ENCODE results near the gene CDH26.
A peak's percentile ranks its signal among the peaks of the same experiment; 100 is the strongest.

Gene CDH26

DNA sequence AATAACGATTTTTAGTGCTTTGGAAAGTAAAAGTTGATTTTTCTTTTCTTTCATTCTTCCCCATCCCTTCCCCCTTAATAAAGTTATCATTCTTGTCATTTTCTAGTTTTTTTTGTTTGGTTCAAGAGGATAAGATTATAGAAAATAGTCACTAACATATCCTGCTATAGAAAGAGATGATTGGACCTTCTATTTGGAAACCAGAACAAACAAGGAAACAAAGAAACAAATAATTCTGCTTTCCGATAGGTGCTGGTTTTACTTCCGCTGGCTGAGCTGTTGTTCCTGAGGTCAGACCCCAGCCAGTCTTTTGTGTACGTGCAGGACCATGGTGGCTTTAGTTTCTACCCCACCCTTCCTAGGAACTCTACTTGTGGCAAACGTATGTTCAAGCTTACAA, at the start of gene CDH26:
Gene CDH26, plus strand, starts transcription at position 301 of the 400 bp plus-strand sequence. CDS start 304 bp downstream, outside the sequence.
- no peaks in the 10 kb centered on the region for H3K4me1 ChIP-seq
- no peaks in the 10 kb centered on the region for H3K9me3 ChIP-seq
- no peak within 1 kb of the TSS for H3K4me3 ChIP-seq
- in situ Hi-C loops (cut with MboI; ENCODE audit: low sequenced_read_pairs): loop anchor here (25.0 kb wide), 1 partner anchor 1929 kb away; no protein-coding TSS in a partner anchor
- no peaks in the 10 kb centered on the region for H3K36me3 ChIP-seq (replicated peaks)
- H3K27me3 ChIP-seq (ENCODE audit: low read depth): no peaks in the 10 kb centered on the region
- no peak for DNase-seq (ENCODE audit: low spot score in 2 of 2)

DNA sequence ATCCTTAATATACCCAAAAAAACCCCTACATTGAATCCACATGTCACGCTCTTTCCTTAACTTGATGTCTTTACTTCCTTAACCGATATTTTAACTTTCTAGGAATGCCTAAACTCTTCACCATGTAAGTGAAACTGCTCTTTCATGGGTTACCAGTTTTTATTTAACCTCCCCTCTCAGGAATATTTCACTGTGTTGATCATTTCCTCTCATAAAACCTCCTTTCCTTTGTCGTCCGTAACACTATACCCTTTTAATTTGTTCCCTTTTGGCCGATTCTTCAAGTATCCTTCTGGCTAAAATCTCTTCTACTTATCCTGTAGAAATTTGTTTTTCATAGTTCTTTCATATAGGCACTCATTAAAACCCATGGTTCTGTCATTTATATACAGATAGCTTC, 49.4 kb upstream of the CDH26 start:
- in situ Hi-C loops (cut with MboI; ENCODE audit: low sequenced_read_pairs): no loop called here
- Histone ChIP-seq H3K36me3 (replicated peaks) (no peaks in the 10 kb centered on the region), H3K9me3 (no peaks in the 10 kb centered on the region), H3K4me3 (no peak overlapping the region), H3K4me1 (no peaks in the 10 kb centered on the region), H3K27me3 (ENCODE audit: low read depth) (no peaks in the 10 kb centered on the region)
- no peak for DNase-seq (ENCODE audit: low spot score in 2 of 2)

DNA sequence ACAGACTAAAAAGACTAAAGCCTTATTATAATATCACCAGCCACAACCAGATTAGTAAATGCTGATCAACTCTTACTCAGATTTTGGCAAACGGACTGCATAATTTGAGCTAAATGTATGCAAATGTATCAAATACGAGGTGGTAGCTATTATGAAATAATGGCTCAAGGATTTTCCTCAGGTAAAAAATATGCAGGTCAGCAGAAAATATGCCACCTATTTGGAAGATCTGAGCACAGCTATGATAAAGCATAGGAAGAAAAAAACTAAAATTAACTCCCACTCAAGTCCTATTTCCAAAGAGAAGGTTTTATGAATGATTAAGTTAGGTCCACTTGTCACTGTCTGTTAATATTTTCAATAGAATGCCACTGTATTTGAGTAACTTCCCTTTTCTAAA, 47.2 kb upstream of the CDH26 start:
- Histone ChIP-seq H3K36me3 (replicated peaks) (no peaks in the 10 kb centered on the region), H3K4me1 (no peaks in the 10 kb centered on the region), H3K4me3 (no peak overlapping the region), H3K27me3 (ENCODE audit: low read depth) (no peaks in the 10 kb centered on the region), H3K9me3 (no peaks in the 10 kb centered on the region)
- in situ Hi-C loops (cut with MboI; ENCODE audit: low sequenced_read_pairs): no loop called here
- no peak for DNase-seq (ENCODE audit: low spot score in 2 of 2)

DNA sequence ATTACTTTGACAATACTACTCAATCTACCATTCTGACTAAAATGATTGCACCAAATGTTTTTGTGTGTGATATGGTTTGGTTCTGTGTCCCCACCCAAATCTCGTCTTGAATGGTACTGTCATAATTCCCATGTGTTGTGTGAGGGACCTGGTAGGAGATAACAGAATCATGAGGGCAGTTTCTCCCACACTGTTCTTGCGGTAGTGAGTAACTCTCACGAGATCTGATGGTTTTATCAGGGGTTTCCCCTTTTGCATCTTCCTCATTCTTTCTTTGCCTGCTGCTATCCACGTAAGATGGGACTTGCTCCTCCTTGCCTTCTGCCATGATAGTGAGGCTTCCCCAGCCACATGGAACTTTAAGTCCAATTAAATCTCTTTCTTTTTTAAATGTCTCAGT, 45.6 kb upstream of the CDH26 start:
- H3K36me3 ChIP-seq (replicated peaks): no peaks in the 10 kb centered on the region
- H3K27me3 ChIP-seq (ENCODE audit: low read depth): no peaks in the 10 kb centered on the region
- in situ Hi-C loops (cut with MboI; ENCODE audit: low sequenced_read_pairs): no loop called here
- no peak for DNase-seq (ENCODE audit: low spot score in 2 of 2)
- H3K4me1 ChIP-seq: no peaks in the 10 kb centered on the region
- no peaks in the 10 kb centered on the region for H3K9me3 ChIP-seq
- no peak overlapping the region for H3K4me3 ChIP-seq

DNA sequence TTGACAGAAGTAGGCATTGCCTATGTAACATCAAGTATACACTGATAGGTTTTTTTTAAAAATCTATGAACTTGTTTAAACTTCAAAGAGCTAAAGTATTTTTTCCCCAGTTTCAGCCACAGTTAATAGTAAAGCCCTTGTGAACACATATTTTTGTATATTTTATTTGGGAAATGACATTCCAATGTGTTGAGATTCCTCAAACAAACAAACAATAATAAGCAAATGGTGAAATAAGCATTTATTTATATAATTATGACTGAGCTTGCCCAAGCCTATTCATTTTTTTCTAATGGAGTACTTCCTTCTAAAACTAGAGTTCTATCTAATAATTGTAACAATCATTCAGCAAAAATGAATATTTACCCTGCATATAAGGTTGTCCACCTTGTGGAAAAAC, 37.3 kb upstream of the CDH26 start:
- no peak overlapping the region for H3K4me3 ChIP-seq
- no peaks in the 10 kb centered on the region for H3K9me3 ChIP-seq
- no peaks in the 10 kb centered on the region for H3K36me3 ChIP-seq (replicated peaks)
- in situ Hi-C loops (cut with MboI; ENCODE audit: low sequenced_read_pairs): no loop called here
- no peak for DNase-seq (ENCODE audit: low spot score in 2 of 2)
- H3K4me1 ChIP-seq: peaks cover 12% of the 10 kb centered on the region
- no peaks in the 10 kb centered on the region for H3K27me3 ChIP-seq (ENCODE audit: low read depth)

DNA sequence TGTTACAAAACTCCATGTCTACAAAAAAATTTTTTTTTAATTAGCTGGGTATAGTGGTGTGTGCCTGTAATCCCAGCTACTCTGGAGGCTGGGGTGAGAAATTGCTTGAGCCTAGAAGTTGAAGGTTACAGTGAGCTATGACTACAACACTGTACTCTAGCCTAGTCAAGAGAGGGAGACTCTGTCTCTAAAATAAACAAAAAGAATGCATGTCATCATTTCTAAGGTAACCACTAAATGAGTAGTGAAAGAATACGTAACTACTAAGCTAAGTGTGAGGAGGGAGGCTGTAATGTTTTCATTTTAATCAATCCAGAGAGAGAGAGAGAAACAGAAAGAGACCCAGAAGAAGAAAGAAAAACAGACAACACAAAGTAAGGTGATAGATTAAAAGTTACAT, 34.7 kb upstream of the CDH26 start:
- DNase-seq (ENCODE audit: low spot score in 2 of 2): no peak
- no peaks in the 10 kb centered on the region for H3K27me3 ChIP-seq (ENCODE audit: low read depth)
- H3K9me3 ChIP-seq: no peaks in the 10 kb centered on the region
- H3K4me3 ChIP-seq: no peak overlapping the region
- peaks cover 20% of the 10 kb centered on the region for H3K4me1 ChIP-seq
- no peaks in the 10 kb centered on the region for H3K36me3 ChIP-seq (replicated peaks)
- in situ Hi-C loops (cut with MboI; ENCODE audit: low sequenced_read_pairs): no loop called here

DNA sequence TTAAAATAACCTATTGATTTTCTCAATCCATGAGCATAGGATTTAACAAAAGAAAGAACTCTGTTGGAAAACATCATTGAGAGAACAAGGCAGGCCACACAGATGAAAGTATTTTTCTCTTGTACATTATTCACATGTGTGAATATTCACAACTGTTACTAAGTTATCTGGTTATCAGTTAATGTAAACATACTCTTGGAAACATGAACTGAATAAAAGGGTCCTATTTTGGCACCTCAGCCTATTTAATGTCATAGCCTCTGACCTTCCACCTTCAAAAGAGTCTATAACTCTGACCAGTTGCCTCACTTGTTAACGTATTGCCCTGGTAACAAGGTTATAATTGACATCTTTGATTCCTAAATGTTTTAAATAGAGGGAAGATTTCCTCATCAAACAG, 32.9 kb upstream of the CDH26 start:
- H3K36me3 ChIP-seq (replicated peaks): no peaks in the 10 kb centered on the region
- H3K9me3 ChIP-seq: no peaks in the 10 kb centered on the region
- no peak for DNase-seq (ENCODE audit: low spot score in 2 of 2)
- no peak overlapping the region for H3K4me3 ChIP-seq
- peaks cover 34% of the 10 kb centered on the region for H3K4me1 ChIP-seq
- H3K27me3 ChIP-seq (ENCODE audit: low read depth): no peaks in the 10 kb centered on the region
- in situ Hi-C loops (cut with MboI; ENCODE audit: low sequenced_read_pairs): loop anchor here (25.0 kb wide), 1 partner anchor 888 kb away; the partner anchor contains the start of genes ATP5F1E and PRELID3B

DNA sequence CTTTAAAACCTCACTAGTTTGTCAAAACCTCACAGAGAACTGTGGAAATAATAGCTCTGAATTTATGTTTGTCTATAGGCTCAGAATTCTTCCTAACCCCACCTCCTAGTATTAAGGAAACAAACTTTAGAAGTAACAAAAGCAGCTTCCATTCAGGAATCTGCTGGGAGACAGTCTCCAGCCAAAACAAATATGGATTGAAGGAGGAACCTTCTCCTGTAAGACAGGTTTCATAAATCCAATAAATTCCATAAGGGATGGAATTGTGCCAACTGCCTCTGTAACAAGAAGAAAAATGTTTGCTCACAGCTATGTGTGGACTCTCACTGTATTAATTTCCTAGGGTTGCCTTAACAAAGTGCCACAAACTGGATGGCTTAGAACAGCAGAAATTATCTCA, 32.3 kb upstream of the CDH26 start:
- in situ Hi-C loops (cut with MboI; ENCODE audit: low sequenced_read_pairs): loop anchor here (25.0 kb wide), 1 partner anchor 889 kb away; the partner anchor contains the start of genes ATP5F1E and PRELID3B
- H3K27me3 ChIP-seq (ENCODE audit: low read depth): no peaks in the 10 kb centered on the region
- H3K36me3 ChIP-seq (replicated peaks): no peaks in the 10 kb centered on the region
- no peak for DNase-seq (ENCODE audit: low spot score in 2 of 2)
- no peak overlapping the region for H3K4me3 ChIP-seq
- H3K9me3 ChIP-seq: no peaks in the 10 kb centered on the region
- peaks cover 35% of the 10 kb centered on the region for H3K4me1 ChIP-seq

DNA sequence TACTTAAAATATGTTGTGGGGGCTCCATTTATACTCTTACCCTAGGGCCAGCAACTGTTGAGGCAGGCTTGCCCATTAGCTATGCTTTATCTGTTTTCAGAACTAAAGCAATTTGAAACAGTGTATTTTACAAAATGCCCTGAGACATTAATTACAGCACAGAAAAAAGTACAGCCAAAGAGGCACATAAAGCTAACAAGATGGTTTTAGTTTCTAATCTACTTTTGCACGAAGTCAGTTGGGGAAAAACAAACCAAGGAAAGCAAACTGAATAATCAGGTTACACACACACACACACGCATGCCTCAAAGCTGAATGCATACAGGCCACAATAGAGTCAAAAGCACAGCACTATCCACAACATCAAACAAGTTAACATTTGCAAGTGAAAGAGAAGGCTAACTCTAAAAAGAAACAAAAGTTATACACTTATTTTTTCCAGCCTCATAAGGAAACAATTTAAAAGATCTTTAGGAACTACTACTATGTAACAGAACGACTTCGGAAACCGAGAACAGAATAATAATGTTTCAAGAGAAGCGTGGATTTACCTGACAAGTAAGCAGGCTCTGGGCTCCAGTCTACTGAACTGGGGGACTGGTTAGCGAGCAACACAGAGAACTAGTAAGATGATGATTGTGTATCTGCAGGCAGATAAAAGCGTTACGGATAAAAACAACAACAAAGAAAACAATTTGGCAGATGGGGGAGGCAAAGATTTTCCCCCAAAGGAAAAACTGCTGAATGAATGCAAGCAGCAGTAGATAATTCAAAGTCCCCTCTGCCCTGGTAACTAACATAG, 26.5 kb upstream of the CDH26 start:
- H3K9me3 ChIP-seq: no peaks in the 10 kb centered on the region
- no peak overlapping the region for H3K4me3 ChIP-seq
- H3K36me3 ChIP-seq (replicated peaks): no peaks in the 10 kb centered on the region
- no peaks in the 10 kb centered on the region for H3K27me3 ChIP-seq (ENCODE audit: low read depth)
- in situ Hi-C loops (cut with MboI; ENCODE audit: low sequenced_read_pairs): loop anchor here (25.0 kb wide), 1 partner anchor 894 kb away; the partner anchor contains the start of genes ATP5F1E and PRELID3B
- peak; percentile 40 to 53 for DNase-seq (ENCODE audit: low spot score in 2 of 2)
- H3K4me1 ChIP-seq: peaks cover 33% of the 10 kb centered on the region

DNA sequence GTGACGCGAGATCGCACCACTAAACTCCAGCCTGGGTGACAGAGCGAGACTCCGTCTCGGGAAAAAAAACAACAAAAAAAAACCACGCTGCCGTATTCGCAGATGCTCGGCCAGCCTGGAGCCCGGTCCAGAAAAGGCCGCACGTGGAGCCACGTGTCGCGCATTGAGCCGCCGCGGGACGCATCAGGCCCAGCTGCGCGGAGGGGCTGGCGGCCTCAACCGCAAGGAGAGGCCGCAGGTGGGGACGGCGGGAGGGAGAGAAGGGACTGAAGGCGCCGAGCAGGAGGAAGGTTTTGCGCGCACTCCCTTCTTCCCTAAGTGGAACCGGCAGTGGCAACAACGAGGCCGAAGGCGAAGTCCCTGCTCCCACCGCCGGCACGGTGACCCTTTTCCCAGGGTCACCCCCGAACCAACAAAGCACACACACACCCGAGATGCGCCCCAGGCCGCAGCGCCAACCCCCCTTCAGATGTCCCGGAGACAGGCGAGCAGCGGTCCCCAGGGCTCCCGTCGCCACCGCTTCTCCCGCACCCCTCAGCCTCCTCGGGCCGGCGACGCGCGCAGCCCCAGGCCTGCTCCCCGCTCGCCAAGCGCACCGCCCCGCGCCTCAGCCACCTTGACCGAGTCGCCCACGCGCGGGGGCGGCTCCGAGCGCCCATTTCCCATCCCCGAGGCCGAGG, 25.5 kb upstream of the CDH26 start:
- Histone ChIP-seq H3K4me1 (peaks cover 29% of the 10 kb centered on the region), H3K36me3 (replicated peaks) (no peaks in the 10 kb centered on the region; the same call in 1 of the 2 replicates), H3K9me3 (no peaks in the 10 kb centered on the region), H3K4me3 (no peak overlapping the region), H3K27me3 (ENCODE audit: low read depth) (no peaks in the 10 kb centered on the region)
- in situ Hi-C loops (cut with MboI; ENCODE audit: low sequenced_read_pairs): loop anchor here (25.0 kb wide), 1 partner anchor 895 kb away; the partner anchor contains the start of genes ATP5F1E and PRELID3B
- DNase-seq (ENCODE audit: low spot score in 2 of 2): no peak

DNA sequence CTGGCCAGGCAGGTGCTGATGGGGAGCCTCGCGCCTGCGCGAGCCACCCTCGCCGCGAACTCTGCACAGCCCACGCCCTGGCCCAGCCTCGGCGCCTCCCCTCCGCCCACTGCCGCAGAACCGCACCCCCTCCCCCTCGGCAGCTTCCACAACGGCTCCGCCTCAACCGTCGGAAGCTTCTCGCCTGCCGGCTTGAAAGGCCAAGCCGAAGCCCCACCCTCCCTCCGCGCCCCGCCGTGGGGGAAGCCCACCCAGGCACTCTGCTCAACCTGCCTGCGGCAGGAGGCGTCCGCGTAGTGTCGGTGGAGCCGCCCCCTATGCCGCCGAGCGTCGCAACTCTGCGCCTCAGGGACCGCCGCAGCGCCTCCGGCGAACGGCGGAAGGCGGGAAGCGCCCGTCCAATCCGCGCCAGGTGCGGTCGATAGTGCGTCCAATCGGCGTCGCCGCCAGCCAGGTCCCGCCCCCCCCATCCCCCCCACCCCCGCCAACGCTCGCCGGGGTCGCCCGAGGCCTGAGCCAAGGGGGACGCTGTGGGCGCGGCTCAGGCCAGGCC, 24.9 kb upstream of the CDH26 start, which contains the start of gene SYCP2:
Gene SYCP2, minus strand, starts transcription at position 342 of the 553 bp plus-strand sequence. CDS start 11,224 bp downstream, outside the sequence.
- no peaks in the 10 kb centered on the region for H3K27me3 ChIP-seq (ENCODE audit: low read depth)
- DNase-seq (ENCODE audit: low spot score in 2 of 2): no peak
- peaks cover 33% of the 10 kb centered on the region for H3K4me1 ChIP-seq
- H3K4me3 ChIP-seq: peak within 1 kb of the TSS; percentile 42
- no peaks in the 10 kb centered on the region; the same call in 1 of the 2 replicates for H3K36me3 ChIP-seq (replicated peaks)
- H3K9me3 ChIP-seq: no peaks in the 10 kb centered on the region
- in situ Hi-C loops (cut with MboI; ENCODE audit: low sequenced_read_pairs): loop anchor here (25.0 kb wide), 1 partner anchor 896 kb away; the partner anchor contains the start of genes ATP5F1E and PRELID3B

DNA sequence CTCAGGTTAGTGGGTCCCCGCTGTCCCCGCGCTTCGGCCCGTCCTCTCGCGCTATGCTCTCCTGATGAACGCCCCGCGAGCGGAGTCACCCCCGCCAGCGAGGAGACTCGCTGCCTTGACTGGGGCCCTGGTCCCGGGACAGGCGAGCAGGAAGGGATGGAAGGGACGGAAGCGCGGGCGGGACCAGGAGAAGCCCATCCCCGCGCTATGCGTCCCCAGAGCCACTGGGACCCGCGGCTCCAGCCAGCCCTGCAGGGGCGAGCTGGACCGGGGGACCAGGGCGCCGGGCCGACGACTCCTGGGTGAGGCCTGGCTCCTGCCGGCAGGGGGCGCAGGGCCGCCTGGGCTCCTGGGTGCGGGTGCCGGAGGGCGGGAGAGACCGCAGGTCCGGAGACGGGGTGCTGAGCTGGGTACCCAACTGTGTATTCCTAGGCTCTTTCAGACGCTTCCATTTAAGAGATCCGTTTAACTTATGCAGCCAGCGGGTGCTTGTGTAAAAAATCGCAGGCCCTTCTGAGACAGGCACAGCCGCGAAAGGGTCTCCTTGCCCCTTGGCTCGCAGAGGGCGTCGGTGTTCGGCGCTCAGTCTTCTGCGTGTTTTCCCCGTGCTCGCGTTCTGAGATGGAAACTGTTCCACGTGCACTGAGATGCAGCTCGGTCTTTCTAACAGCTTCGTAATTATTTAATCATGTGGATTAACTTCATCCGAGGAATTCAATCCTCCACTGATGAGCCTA, 24.2 kb upstream of the CDH26 start:
- H3K4me3 ChIP-seq: peak overlapping the region; percentile 42
- peaks cover 35% of the 10 kb centered on the region for H3K4me1 ChIP-seq
- peak; percentile 72 to 87 for DNase-seq (ENCODE audit: low spot score in 2 of 2)
- no peaks in the 10 kb centered on the region for H3K9me3 ChIP-seq
- H3K27me3 ChIP-seq (ENCODE audit: low read depth): no peaks in the 10 kb centered on the region
- in situ Hi-C loops (cut with MboI; ENCODE audit: low sequenced_read_pairs): loop anchor here (25.0 kb wide), 1 partner anchor 897 kb away; the partner anchor contains the start of genes ATP5F1E and PRELID3B
- H3K36me3 ChIP-seq (replicated peaks): no peaks in the 10 kb centered on the region; the same call in 1 of the 2 replicates

Data from HAP-1 (cell line).